ENCODE measurements around the gene DCX. TPM values are rescaled to one million over a fixed set of nuclear protein-coding genes. Genes with fewer than 3 reads are reported as not detected.

The DCX gene
- polyA plus RNA-seq, 4 donors, result 0.18 to 0.34 (median 0.27) TPM; not detected in 1

GRCh38 chrX:111411557-111411956 lies 435 bp downstream of the DCX start:
- H3K4me3 ChIP-seq (ENCODE audit: low read depth in 1 of 3, low read length in 3 of 3), result no peak overlapping the region
- DNase-seq (no peak), FAIRE-seq (no peak)
- WGBS, 3 donors, result 32 to 47% (median 33%) methylated on average over 2 of the region's 2 CpGs
- H3K9me3 ChIP-seq (ENCODE audit: control insufficient read depth in 2 of 2, insufficient read depth in 1 of 2, low read depth in 1 of 2, low read length in 1 of 2), result no peaks in the 10 kb centered on the region
- peaks cover 0 to 3% (median 0%) of the 10 kb centered on the region in 3 donors for H3K27me3 ChIP-seq (ENCODE audit: control insufficient read depth in 3 of 3, insufficient read depth in 3 of 3, low read length in 3 of 3)
- no peaks in the 10 kb centered on the region for H3K36me3 ChIP-seq (ENCODE audit: control insufficient read depth in 3 of 3, insufficient read depth in 2 of 3, low read depth in 1 of 3, low read length in 3 of 3)
- H3K27ac ChIP-seq (ENCODE audit: low read depth in 1 of 3, low read length in 2 of 3), result no peak overlapping the region
- no peaks in the 10 kb centered on the region for H3K4me1 ChIP-seq (ENCODE audit: control insufficient read depth in 3 of 3, insufficient read depth in 2 of 3, low read depth in 1 of 3, low read length in 2 of 3)

GRCh38 chrX:111410590-111411078 lies 1.4 kb downstream of the DCX start:
- no peak overlapping the region for H3K27ac ChIP-seq (ENCODE audit: low read depth in 1 of 3, low read length in 2 of 3)
- no peaks in the 10 kb centered on the region for H3K4me1 ChIP-seq (ENCODE audit: control insufficient read depth in 3 of 3, insufficient read depth in 2 of 3, low read depth in 1 of 3, low read length in 2 of 3)
- no peaks in the 10 kb centered on the region for H3K36me3 ChIP-seq (ENCODE audit: control insufficient read depth in 3 of 3, insufficient read depth in 2 of 3, low read depth in 1 of 3, low read length in 3 of 3)
- DNase-seq (no peak), FAIRE-seq (no peak)
- 0 to 18% (median 15%) methylated on average over 2 of the region's 2 CpGs for WGBS, 3 donors
- H3K4me3 ChIP-seq (ENCODE audit: low read depth in 1 of 3, low read length in 3 of 3), result no peak overlapping the region
- no peaks in the 10 kb centered on the region for H3K9me3 ChIP-seq (ENCODE audit: control insufficient read depth in 2 of 2, insufficient read depth in 1 of 2, low read depth in 1 of 2, low read length in 1 of 2)
- peaks cover 0 to 3% (median 0%) of the 10 kb centered on the region in 3 donors for H3K27me3 ChIP-seq (ENCODE audit: control insufficient read depth in 3 of 3, insufficient read depth in 3 of 3, low read length in 3 of 3)

- H3K4me1 ChIP-seq (ENCODE audit: control insufficient read depth in 3 of 3, insufficient read depth in 2 of 3, low read depth in 1 of 3, low read length in 2 of 3), result no peaks in the 10 kb centered on the region
- no peak overlapping the region for H3K27ac ChIP-seq (ENCODE audit: low read depth in 1 of 3, low read length in 2 of 3)
- no peak for DNase-seq
- H3K4me3 ChIP-seq (ENCODE audit: low read depth in 1 of 3, low read length in 3 of 3), result no peak overlapping the region
- no peaks in the 10 kb centered on the region for H3K36me3 ChIP-seq (ENCODE audit: control insufficient read depth in 3 of 3, insufficient read depth in 2 of 3, low read depth in 1 of 3, low read length in 3 of 3)
- H3K9me3 ChIP-seq (ENCODE audit: control insufficient read depth in 2 of 2, insufficient read depth in 1 of 2, low read depth in 1 of 2, low read length in 1 of 2), result no peaks in the 10 kb centered on the region
- no peak for FAIRE-seq
- 57 to 89% (median 76%) methylated on average over 3 of the region's 3 CpGs for WGBS, 3 donors
- peaks cover 0 to 7% (median 0%) of the 10 kb centered on the region in 3 donors for H3K27me3 ChIP-seq (ENCODE audit: control insufficient read depth in 3 of 3, insufficient read depth in 3 of 3, low read length in 3 of 3)
Observed at GRCh38 chrX:111409326-111409725, 2.7 kb downstream of the DCX start.

- 29 to 37% (median 31%) methylated on average over 3 of the region's 3 CpGs for WGBS, 3 donors
- FAIRE-seq, result no peak
- Histone ChIP-seq H3K4me1 (ENCODE audit: control insufficient read depth in 3 of 3, insufficient read depth in 2 of 3, low read depth in 1 of 3, low read length in 2 of 3) (no peaks in the 10 kb centered on the region), H3K4me3 (ENCODE audit: low read depth in 1 of 3, low read length in 3 of 3) (no peak overlapping the region), H3K27ac (ENCODE audit: low read depth in 1 of 3, low read length in 2 of 3) (no peak overlapping the region), H3K9me3 (ENCODE audit: control insufficient read depth in 2 of 2, insufficient read depth in 1 of 2, low read depth in 1 of 2, low read length in 1 of 2) (no peaks in the 10 kb centered on the region), H3K36me3 (ENCODE audit: control insufficient read depth in 3 of 3, insufficient read depth in 2 of 3, low read depth in 1 of 3, low read length in 3 of 3) (no peaks in the 10 kb centered on the region), H3K27me3 (ENCODE audit: control insufficient read depth in 3 of 3, insufficient read depth in 3 of 3, low read length in 3 of 3) (peaks cover 0 to 7% (median 0%) of the 10 kb centered on the region in 3 donors)
- no peak for DNase-seq
Observed at GRCh38 chrX:111407948-111408347, 4.0 kb downstream of the DCX start.

GRCh38 chrX:111402344-111402743 lies 9.6 kb downstream of the DCX start:
- Histone ChIP-seq H3K4me3 (ENCODE audit: low read depth in 1 of 3, low read length in 3 of 3) (no peak overlapping the region), H3K27ac (ENCODE audit: low read depth in 1 of 3, low read length in 2 of 3) (no peak overlapping the region), H3K36me3 (ENCODE audit: control insufficient read depth in 3 of 3, insufficient read depth in 2 of 3, low read depth in 1 of 3, low read length in 3 of 3) (no peaks in the 10 kb centered on the region), H3K4me1 (ENCODE audit: control insufficient read depth in 3 of 3, insufficient read depth in 2 of 3, low read depth in 1 of 3, low read length in 2 of 3) (no peaks in the 10 kb centered on the region), H3K27me3 (ENCODE audit: control insufficient read depth in 3 of 3, insufficient read depth in 3 of 3, low read length in 3 of 3) (peaks cover 0 to 3% (median 0%) of the 10 kb centered on the region in 3 donors), H3K9me3 (ENCODE audit: control insufficient read depth in 2 of 2, insufficient read depth in 1 of 2, low read depth in 1 of 2, low read length in 1 of 2) (no peaks in the 10 kb centered on the region)
- DNase-seq, result no peak
- WGBS, 3 donors, result 22 to 47% (median 38%) methylated on average over 2 of the region's 2 CpGs
- FAIRE-seq, result no peak

- Histone ChIP-seq H3K27ac (ENCODE audit: low read depth in 1 of 3, low read length in 2 of 3) (no peak overlapping the region), H3K4me1 (ENCODE audit: control insufficient read depth in 3 of 3, insufficient read depth in 2 of 3, low read depth in 1 of 3, low read length in 2 of 3) (no peaks in the 10 kb centered on the region), H3K36me3 (ENCODE audit: control insufficient read depth in 3 of 3, insufficient read depth in 2 of 3, low read depth in 1 of 3, low read length in 3 of 3) (no peaks in the 10 kb centered on the region), H3K9me3 (ENCODE audit: control insufficient read depth in 2 of 2, insufficient read depth in 1 of 2, low read depth in 1 of 2, low read length in 1 of 2) (no peaks in the 10 kb centered on the region), H3K27me3 (ENCODE audit: control insufficient read depth in 3 of 3, insufficient read depth in 3 of 3, low read length in 3 of 3) (no peaks in the 10 kb centered on the region), H3K4me3 (ENCODE audit: low read depth in 1 of 3, low read length in 3 of 3) (no peak overlapping the region)
- WGBS, 3 donors, result 77 to 90% (median 89%) methylated on average over 2 of the region's 2 CpGs
- FAIRE-seq (no peak), DNase-seq (no peak)
Observed at GRCh38 chrX:111395149-111395548, 16.8 kb downstream of the DCX start.

- DNase-seq (no peak), FAIRE-seq (no peak)
- Histone ChIP-seq H3K27me3 (ENCODE audit: control insufficient read depth in 3 of 3, insufficient read depth in 3 of 3, low read length in 3 of 3) (no peaks in the 10 kb centered on the region), H3K36me3 (ENCODE audit: control insufficient read depth in 3 of 3, insufficient read depth in 2 of 3, low read depth in 1 of 3, low read length in 3 of 3) (no peaks in the 10 kb centered on the region), H3K4me1 (ENCODE audit: control insufficient read depth in 3 of 3, insufficient read depth in 2 of 3, low read depth in 1 of 3, low read length in 2 of 3) (no peaks in the 10 kb centered on the region), H3K9me3 (ENCODE audit: control insufficient read depth in 2 of 2, insufficient read depth in 1 of 2, low read depth in 1 of 2, low read length in 1 of 2) (no peaks in the 10 kb centered on the region), H3K4me3 (ENCODE audit: low read depth in 1 of 3, low read length in 3 of 3) (no peak overlapping the region), H3K27ac (ENCODE audit: low read depth in 1 of 3, low read length in 2 of 3) (no peak overlapping the region)
- whole genome bisulfite sequencing, 3 donors, result 0 to 27% (median 4%) methylated on average over 1 of the region's 1 CpG
Observed at GRCh38 chrX:111394569-111394968, 17.4 kb downstream of the DCX start.

- H3K36me3 ChIP-seq (ENCODE audit: control insufficient read depth in 3 of 3, insufficient read depth in 2 of 3, low read depth in 1 of 3, low read length in 3 of 3), result no peaks in the 10 kb centered on the region
- no peak overlapping the region for H3K4me3 ChIP-seq (ENCODE audit: low read depth in 1 of 3, low read length in 3 of 3)
- 47 to 53% (median 52%) methylated on average over 3 of the region's 3 CpGs for WGBS, 3 donors
- H3K9me3 ChIP-seq (ENCODE audit: control insufficient read depth in 2 of 2, insufficient read depth in 1 of 2, low read depth in 1 of 2, low read length in 1 of 2), result no peaks in the 10 kb centered on the region
- no peak for FAIRE-seq
- no peaks in the 10 kb centered on the region for H3K27me3 ChIP-seq (ENCODE audit: control insufficient read depth in 3 of 3, insufficient read depth in 3 of 3, low read length in 3 of 3)
- H3K4me1 ChIP-seq (ENCODE audit: control insufficient read depth in 3 of 3, insufficient read depth in 2 of 3, low read depth in 1 of 3, low read length in 2 of 3), result no peaks in the 10 kb centered on the region
- H3K27ac ChIP-seq (ENCODE audit: low read depth in 1 of 3, low read length in 2 of 3), result no peak overlapping the region
- no peak for DNase-seq
Observed at GRCh38 chrX:111387470-111388070, 24.4 kb downstream of the DCX start.

Data from small intestine (tissue), 7 donors.